Pancreas (tissue), 10 donors: ENCODE data around the gene PDXK. TPM values are rescaled to one million over a fixed set of nuclear protein-coding genes. Genes with fewer than 3 reads are reported as not detected.
A peak's percentile ranks its signal among the peaks of the same experiment; 100 is the strongest.

ENCODE experiments used
- ATAC-seq, 4 donors: fragments of 200-7000 bp; cut with Tn5 transposase; one replicate each; pipeline versions ENCODE4 v1.8.0 to v1.9.1; 2020; ENCODE audit warnings: mild to moderate bottlenecking in 4 of 4, moderate library complexity in 4 of 4
- DNase-seq, 6 donors: peaks; one replicate each; pipeline ENCODE4 v3.0.0-alpha.2; 2020
- FAIRE-seq: peaks from 2 replicates; lab custom pipeline; 2012; peaks lifted over from hg19 to GRCh38; lab: Jason Lieb, UNC
- H3K27ac ChIP-seq, 4 donors: fragments of 200-600 bp; sonication (generic); 1 replicate in 3 of 4; 2 replicates in 1 of 4; pipeline versions ENCODE4 v1.5.0 to v1.8.0; 2020
- H3K27me3 ChIP-seq, 4 donors: fragments of 200-600 bp; one replicate each; pipeline ENCODE4 v1.8.0; 2021
- H3K36me3 ChIP-seq, 3 donors: fragments of 200-600 bp; sonication (generic) in 1 of 3; one replicate each; pipeline versions ENCODE4 v1.5.0 to v1.8.0; 2020 to 2021
- H3K4me1 ChIP-seq, 3 donors: fragments of 200-600 bp; one replicate each; pipeline ENCODE4 v1.8.0; 2021
- H3K4me3 ChIP-seq, 4 donors: fragments of 200-600 bp; sonication (generic) in 2 of 4; one replicate each; pipeline versions ENCODE4 v1.5.0 to v1.8.0; 2020 to 2021
- H3K9me3 ChIP-seq, 4 donors: fragments of 200-600 bp; one replicate each; pipeline ENCODE4 v1.8.0; 2021
- CTCF ChIP-seq, 4 donors: fragments of 200-600 bp; sonication (generic) in 3 of 4; IDR thresholded peaks; one replicate each; pipeline versions ENCODE4 v1.5.0 to v1.8.0; 2021; ENCODE audit warnings: antibody characterized with exemption in 4 of 4
- WGBS, 2 donors: extraction: QIAGEN DNeasy Blood & Tissue Kit; methylation state at CpG; one replicate each; pipeline ENCODE4 v1.1.7; 2013; 5-methylcytosine and 5-hydroxymethylcytosine counted together
- intact Hi-C, 3 donors: fragments of 100-400 bp; cut with DNase I; formaldehyde crosslinking; loops; one replicate each; pipeline versions ENCODE4 v1.11.1 to v1.14.2; 2022
- polyA plus RNA-seq, 2 donors: library from polyadenylated mRNA; stranded (reverse); fragments of 200-250 nt; gene quantifications; one replicate each; pipeline ENCODE4 v1.2.3, GENCODE V29; 2013
- total RNA-seq, 6 donors: library from RNA; stranded (reverse); fragmentation: NEBNext Ultra II Directional in 4 of 6; extraction: Animal tissue kit (Norgen Biotek cat#: 25700) in 4 of 6; gene quantifications; one replicate each; pipeline versions ENCODE4 v1.2.1 to v1.2.4, GENCODE V29; 2021 to 2023
- donor health status: healthy with polysubstance abuse.
- donor health status: DM: no; HTN: no; CAD: no; lungs with moderate emphysema.
- donor health status: DM: no; HTN: no; CAD: no.
- donor health status: control.
- donor health status: control.
- donor health status: Bipolar disorder and iron deficiency.
- donor health status: DM: yes; HTN: yes; CAD: no.
- donor health status: DM: no; HTN: no; CAD: no.
- donor health status: DM: no; HTN: no; CAD: no.
- donor health status: DM: yes; HTN: yes; CAD: no.

PDXK gene
- total and polyA plus RNA-seq, 8 donors: 63.2 to 100 (median 65.9) TPM

GRCh38 chr21:43806017-43806710, 87.2 kb downstream of the PDXK start:
- no peak for ATAC-seq
- Histone ChIP-seq H3K36me3 (peaks cover 0 to 13% (median 0%) of the 10 kb centered on the region in 3 donors), H3K9me3 (no peaks in the 10 kb centered on the region), H3K27ac (no peak overlapping the region), H3K27me3 (no peaks in the 10 kb centered on the region), H3K4me3 (no peak overlapping the region), H3K4me1 (no peaks in the 10 kb centered on the region)
- intact Hi-C loops: loop anchor here in 1 of 3 donors (10.0 kb wide), 2 partner anchors 149 to 179 kb away; no protein-coding TSS in a partner anchor
- no peak for TF ChIP-seq CTCF (IDR thresholded peaks at IDR 0.05)
- WGBS, 2 donors: 86 to 89% methylated on average over 21 of the region's 21 CpGs
- DNase-seq: no peak
- no peak for FAIRE-seq

- Histone ChIP-seq H3K4me3 (no peak overlapping the region), H3K4me1 (no peaks in the 10 kb centered on the region), H3K9me3 (no peaks in the 10 kb centered on the region), H3K36me3 (no peaks in the 10 kb centered on the region), H3K27ac (no peak overlapping the region), H3K27me3 (no peaks in the 10 kb centered on the region)
- 69 to 74% methylated on average over 18 of the region's 18 CpGs for WGBS, 2 donors
- no peak for FAIRE-seq
- peak in 1 of 6 donors; percentile 74 for DNase-seq
- ATAC-seq: no peak
- intact Hi-C loops: loop anchor here in 1 of 3 donors (10.0 kb wide), 2 partner anchors 146 to 176 kb away; no protein-coding TSS in a partner anchor
- no peak for TF ChIP-seq CTCF (IDR thresholded peaks at IDR 0.05)
Observed at GRCh38 chr21:43808367-43808766, 89.4 kb downstream of the PDXK start.

- no peaks in the 10 kb centered on the region for H3K9me3 ChIP-seq
- no peaks in the 10 kb centered on the region for H3K36me3 ChIP-seq
- H3K27ac ChIP-seq: no peak overlapping the region
- 66 to 76% methylated on average over 22 of the region's 22 CpGs for WGBS, 2 donors
- H3K27me3 ChIP-seq: no peaks in the 10 kb centered on the region
- DNase-seq: peak in 2 of 6 donors; percentile 51 to 55
- no peak for ATAC-seq
- intact Hi-C loops: loop anchor here in 1 of 3 donors (10.0 kb wide), 2 partner anchors 146 to 176 kb away; no protein-coding TSS in a partner anchor
- no peak for TF ChIP-seq CTCF (IDR thresholded peaks at IDR 0.05)
- no peak for FAIRE-seq
- no peaks in the 10 kb centered on the region for H3K4me1 ChIP-seq
- H3K4me3 ChIP-seq: no peak overlapping the region
Observed at GRCh38 chr21:43808832-43809251, 89.9 kb downstream of the PDXK start.

GRCh38 chr21:43809346-43809799, 90.4 kb downstream of the PDXK start:
- no peak for ATAC-seq
- no peak overlapping the region for H3K4me3 ChIP-seq
- no peaks in the 10 kb centered on the region for H3K9me3 ChIP-seq
- H3K27ac ChIP-seq: no peak overlapping the region
- no peak for TF ChIP-seq CTCF (IDR thresholded peaks at IDR 0.05)
- FAIRE-seq: no peak
- no peaks in the 10 kb centered on the region for H3K27me3 ChIP-seq
- intact Hi-C loops: loop anchor here in 1 of 3 donors (10.0 kb wide), 2 partner anchors 145 to 175 kb away; no protein-coding TSS in a partner anchor
- H3K36me3 ChIP-seq: no peaks in the 10 kb centered on the region
- 70 to 83% methylated on average over 16 of the region's 16 CpGs for WGBS, 2 donors
- DNase-seq: peak in 1 of 6 donors; percentile 65
- H3K4me1 ChIP-seq: no peaks in the 10 kb centered on the region
